Activated CD8-positive, alpha-beta memory T cell treated with anti-CD3 and anti-CD28 coated beads for 1 hour (primary cell): ENCODE data around the gene RFX5.
"Not testable (repeated sequence)": the region's sequence is repeated elsewhere in the genome, so short reads cannot be mapped to it uniquely, and the experiment has no call there.

Source experiments
- DNase-seq, 2 donors: peaks; one replicate each; pipeline ENCODE4 v3.0.0-alpha.2; 2020; ENCODE audit warnings: low read depth in 1 of 2; ENCODE audit errors: extremely low read depth in 1 of 2

RFX5 gene

DNA sequence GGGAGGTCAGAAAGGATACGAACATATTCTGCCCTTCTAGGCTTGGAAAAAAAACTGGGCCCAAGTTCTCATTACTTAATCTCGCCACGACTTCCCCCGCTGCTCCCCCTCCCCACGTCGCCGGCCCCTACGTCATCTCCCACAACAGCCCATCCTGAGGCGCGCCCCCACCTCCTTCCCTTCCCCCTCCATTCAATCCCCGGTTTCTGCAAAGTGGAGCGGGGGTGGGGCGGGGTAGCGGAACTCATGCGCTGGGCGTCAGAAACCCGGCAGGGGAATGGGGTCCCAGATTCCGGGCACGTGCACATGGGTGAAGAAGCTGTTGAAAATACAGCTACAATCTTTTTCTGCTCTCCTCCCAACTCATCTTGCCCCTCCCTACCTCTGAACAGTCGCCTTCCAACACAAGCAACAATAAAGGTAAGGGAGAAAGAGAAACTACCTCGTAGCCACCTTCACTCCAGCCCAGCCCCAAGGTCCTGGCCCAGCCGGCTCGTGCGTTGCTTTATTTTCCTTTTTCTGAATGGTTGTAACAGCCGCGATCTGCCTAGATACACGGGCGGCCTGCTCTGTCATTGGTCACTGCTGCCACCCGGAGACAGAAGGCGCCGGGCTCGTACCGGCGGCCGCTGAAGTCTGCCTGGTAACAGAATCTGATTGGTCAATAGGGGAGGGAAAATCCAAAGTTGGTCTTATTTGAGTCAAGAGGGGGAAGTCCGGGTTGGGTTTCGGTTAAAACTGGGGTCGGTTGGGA lies at the start of gene RFX5:
Gene RFX5, minus strand, starts transcription at position 484 of the 754 bp plus-strand sequence. CDS start 932 bp downstream, outside the sequence.
- DNase-seq, result peak; percentile 78 to 85

DNA sequence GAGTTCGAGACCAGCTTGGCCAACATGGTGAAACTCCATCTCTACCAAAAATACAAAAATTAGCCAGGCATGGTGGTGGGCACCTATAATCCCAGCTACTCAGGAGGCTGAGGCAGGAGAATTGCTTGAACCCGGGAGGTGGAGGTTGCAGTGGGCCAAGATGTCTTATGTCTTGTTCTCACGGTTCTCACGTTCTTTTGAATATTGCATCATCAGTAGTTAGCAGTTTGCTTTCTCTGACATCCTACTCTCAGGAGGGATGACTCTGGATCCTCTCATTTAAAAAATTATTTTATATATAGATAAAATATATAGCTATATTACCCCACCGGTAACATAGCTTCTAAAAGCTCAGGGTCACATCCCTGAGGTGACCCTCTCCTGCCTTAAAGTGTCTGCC lies 49.2 kb upstream of the RFX5 start:
- not testable (repeated sequence) for DNase-seq

DNA sequence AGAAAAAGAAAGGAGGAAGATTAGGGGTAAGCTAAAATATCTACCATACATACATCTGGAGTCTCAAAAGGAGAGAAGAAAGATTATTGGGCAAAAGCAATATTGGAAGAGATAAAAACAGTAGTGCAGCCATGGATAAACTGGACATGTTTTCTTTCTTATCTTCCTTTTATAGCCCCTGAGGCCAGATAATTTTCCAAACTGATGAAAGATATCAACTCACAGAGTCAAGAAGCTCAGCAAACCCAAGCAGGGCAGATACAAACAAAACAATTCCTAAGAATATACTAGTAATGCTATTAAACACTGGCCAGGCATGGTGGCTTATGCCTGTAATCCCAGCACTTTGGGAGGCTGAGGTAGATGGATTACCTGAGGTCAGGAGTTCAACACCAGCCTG lies 46.5 kb upstream of the RFX5 start:
- no peak for DNase-seq

DNA sequence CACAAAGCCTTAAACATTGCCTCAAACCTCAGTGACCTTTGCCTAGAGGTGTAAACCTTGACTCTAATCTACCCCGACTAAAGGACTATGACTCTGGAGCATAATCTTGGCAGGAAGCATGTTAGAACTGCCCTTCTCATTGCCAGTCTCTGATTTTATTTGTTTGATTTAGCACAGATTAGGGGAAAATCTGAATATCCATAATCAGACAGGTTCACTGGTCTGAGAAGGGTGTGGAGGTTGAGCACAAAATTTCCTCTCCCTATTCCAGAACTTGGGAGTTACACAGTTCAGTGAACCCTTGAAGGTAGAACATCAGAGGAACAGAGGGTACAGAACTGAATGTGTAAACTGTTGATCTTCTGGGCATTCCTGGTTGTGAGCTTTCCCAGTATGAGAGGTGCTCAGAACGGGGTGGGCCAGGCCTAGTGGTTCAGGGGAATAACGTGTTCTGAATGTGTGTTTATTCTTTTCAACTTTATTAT lies 44.1 kb upstream of the RFX5 start:
- no peak for DNase-seq

DNA sequence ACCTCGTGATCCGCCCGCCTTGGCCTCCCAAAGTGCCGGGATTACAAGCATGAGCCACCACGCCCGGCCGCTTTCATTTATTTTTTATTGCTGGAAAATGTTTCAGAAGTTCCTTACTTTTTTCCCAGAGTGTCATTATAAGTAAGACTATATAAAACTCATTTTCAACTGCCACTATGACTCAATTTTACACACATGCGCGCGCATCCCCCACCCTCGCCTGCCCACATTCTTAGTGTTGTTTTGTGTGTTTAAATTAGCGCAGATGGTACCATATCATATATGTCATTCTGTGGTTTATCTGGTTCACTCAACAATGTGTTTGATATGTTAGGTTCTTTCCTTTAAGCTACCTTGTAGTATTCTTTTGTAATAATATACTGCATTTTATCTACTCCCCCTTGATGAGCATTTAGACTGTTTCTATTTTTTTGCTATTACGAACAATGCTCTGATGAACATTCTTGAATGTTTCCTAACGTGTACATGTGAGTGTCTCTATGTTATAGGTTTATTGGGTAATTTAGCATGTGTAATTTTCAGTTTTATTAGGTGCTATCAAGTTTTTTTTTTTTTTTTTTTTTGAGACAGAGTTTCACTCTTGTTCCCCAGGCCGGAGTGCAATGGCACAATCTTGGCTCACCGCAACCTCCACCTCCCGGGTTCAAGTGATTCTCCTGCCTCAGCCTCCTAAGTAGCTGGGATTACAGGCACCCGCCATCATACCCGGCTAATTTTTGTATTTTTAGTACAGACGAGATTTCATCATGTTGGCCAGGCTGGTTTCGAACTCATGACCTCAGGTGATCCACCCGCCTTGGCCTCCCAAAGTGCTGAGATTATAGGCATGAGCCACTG lies 43.4 kb upstream of the RFX5 start:
- DNase-seq, result not testable (repeated sequence)

DNA sequence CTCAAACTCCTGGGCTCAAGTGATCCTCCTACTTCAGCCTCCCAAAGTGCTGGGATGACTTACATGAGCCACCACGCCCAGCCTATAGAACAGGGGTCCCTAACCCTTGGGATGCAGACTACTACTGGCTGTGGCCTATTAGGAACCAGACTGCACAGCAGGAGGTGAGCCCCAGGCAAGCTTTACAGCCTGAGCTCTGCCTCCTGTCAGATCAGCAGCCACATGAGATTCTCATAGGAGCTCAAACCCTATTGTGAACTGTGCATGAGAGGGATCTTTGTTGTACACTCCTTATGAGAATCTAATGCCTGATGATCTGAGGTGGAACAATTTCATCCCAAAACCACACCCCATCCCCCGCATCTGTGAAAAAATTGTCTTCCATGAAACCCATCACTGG lies 39.0 kb upstream of the RFX5 start:
- no peak for DNase-seq

DNA sequence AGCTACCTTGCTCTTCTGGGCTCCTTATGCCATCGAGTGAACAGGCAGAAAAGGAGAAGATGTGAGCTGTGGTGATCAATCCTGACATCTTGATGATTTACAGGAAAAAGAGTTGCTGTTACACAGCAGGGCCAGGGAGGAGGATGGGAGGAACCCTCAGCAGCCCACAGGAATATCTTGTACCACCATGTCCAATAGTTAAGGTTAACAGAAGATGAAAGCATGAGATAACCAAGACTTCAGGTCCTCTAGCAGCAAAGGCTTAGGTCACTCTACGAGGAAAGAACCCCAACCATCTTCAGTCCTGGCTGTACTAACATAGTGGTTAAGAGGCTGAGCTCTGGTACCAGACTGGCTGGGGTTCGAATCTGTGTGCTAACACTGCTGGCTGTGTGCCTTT lies 37.5 kb upstream of the RFX5 start:
- DNase-seq, result no peak

DNA sequence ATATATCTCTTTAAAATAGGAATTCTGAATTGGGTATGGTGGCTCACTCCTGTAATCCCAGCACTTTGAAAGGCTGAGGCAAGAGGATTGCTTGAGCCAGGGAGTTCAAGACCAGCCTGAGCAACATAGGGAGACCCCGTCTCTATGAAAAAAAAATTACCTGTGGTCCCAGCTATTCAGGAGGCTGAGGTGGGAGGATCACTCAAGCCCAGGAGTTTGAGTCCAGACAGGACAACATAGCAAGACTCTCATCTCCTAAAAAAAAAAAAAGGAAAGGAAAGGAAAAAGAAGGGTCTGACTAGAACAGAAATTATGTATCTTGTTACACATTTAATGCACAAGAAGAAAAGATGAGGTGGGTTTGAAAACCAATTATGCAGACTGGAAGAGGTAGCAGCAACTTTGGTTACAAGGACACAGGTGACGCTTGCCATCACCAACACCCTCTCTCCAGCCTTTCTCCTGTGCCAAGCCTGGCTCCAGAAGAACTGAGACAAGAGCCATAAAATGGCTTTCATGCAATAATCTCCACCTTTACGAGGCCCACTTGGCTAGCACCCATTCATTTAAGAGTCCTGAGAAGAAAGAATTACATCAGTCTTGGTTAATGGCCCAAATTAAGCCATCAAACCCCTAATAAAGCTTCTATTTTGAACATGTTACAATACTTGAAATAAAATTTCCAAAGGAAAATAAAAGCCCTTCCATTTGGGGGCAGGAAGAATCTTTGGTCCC lies 30.3 kb upstream of the RFX5 start:
- no peak for DNase-seq

DNA sequence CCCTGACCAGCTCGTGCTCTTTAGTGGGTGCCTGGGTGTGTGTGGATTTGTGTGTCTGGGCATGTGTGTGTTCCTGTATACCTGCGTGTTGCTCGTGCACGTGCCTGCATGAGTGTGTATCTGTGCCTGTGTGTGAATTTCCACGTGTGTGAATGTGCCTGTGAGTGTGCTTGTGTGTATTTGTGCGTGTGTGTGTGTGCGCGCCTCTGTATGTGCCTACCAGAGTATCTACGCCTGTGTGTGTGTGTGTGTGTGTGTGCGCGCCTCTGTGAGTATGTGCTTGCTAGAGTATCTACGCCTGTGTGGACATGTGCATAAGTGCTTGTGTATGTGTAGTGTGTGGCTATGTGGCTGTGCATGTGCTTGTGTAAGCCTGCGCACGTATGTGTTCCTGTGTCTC lies 26.1 kb upstream of the RFX5 start:
- no peak for DNase-seq

DNA sequence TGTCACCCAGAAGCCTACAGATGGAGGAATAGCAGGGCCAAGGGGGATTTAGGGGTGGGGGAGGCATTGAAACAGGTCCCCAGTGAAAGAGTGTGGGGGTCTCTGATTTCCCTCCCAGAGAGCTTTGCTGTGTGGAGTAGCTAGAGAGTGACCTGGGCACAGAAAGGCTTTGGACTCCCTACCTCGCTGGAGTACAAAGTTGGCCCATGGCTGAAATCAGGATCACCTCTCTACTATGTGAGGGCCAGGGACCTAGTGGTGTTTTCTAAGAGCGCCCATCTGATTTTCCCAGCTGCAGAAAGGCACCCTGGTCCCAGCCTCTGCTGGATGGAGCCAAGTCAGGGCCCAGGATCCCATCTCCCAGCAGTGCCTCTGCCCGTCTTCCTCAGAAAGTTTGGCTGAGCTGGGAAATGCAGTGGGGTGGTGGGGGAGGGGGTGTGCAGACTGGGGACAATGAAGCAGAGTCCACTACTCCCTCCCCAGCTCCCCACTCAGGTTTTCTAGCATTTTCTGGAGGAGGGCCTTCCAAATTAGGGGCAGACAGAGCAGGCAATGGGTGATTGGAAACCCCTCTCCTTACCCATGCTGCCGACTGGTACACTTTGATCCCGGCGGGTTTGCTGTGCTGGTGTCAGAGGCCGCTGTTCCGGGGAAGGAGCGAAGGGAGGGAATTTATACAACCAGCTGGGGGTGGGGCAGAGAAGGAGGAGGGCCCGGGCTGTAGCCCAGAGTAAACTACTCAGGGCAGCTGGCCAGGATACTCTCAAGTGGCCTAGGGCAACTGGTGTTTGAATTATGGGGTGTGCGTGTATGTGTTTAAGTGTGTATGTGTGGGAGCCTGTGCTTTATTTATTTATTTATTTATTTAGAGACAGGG lies 25.2 kb upstream of the RFX5 start, which contains the start of gene SELENBP1:
Gene SELENBP1, minus strand, starts transcription at position 648 of the 877 bp plus-strand sequence. Its CDS starts 64 bp downstream, at position 584.
- no peak for DNase-seq

DNA sequence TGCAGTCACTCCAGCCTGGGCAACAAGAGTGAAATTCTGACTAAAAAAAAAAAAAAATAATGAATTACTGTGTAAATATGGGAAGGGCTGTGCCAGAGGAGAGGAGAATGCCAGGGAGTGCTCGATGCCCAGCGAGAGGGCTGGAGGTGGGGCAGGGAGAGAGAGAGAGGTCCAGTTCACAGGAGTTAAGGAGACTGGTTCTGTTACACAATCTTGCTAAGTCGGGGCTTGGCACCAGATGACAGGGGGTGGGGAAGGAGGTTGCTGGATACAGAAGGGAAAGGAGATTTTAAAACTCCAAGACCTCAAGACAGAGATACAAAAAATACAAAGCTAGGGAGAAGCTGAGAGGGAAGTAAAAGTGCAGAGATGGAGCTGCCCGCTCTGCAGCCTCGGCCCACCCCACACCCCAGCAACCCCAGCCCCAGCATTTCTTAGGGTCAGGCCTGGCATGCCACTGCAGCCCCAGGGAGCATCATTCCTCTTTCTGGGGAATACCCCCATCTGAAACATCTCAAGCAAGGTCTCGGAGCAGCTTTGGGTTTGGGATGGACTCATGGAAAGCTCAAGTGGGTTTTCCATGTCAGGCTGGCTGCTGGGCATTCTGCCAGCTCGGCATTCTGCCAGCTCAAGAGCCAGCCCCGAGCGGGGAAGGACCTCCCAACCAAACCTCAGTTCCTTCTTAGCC lies 24.5 kb upstream of the RFX5 start:
- no peak for DNase-seq

DNA sequence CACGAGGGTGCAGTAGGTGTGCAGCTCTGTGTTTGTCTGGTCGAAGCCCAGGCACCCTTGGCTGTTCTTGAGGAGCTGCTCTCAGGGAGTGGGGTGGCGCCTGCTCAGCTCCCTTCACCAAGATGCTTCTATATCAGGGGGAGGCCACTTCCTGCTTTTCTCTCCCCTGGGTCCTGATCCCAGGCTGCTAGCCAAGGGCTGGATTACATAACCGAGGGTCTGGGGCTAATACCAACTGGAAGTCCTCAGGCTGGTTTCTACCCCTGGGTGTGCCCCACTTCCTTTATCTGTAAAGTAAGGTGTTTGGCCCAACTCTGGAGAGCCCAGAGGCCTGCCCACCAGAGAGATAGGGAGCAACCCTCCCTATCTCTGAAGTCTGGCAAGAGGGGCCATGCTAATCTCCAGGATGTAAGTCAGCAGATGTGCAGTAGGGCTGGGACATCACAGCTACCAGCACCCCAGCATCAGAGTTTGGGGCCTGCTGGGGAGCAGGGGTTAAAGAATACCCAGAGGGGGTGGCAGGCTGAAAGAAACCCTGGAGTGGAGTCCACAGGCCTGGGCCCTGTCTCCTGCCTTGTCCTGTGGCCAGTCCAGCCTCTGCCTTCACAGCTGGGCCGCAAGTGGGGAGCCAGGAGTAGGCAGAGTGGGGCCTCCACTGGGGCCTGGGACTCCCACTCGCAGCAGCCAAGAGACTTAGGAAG lies 23.3 kb upstream of the RFX5 start:
- no peak for DNase-seq

DNA sequence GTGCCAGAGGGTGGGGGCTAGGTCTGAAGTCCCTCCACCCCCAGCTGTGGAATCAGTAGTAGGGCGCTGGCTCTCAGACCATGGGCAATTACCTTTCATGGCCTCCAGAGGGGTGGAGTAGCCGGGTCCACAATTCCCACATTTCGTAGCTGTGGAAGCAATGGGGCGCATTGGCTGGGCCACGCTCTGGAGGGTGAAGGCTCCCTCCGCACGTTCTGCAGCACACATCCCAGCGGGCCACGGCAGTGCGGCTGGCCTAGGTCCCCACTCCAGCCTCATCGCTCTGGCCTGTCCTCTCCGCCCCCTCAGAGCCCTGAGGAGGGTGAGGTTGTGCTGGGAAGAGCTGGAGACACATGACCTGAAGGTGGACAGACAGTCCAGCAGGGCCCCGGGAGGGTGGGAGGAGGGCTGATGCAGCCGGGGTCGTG lies 22.6 kb upstream of the RFX5 start:
- no peak for DNase-seq

DNA sequence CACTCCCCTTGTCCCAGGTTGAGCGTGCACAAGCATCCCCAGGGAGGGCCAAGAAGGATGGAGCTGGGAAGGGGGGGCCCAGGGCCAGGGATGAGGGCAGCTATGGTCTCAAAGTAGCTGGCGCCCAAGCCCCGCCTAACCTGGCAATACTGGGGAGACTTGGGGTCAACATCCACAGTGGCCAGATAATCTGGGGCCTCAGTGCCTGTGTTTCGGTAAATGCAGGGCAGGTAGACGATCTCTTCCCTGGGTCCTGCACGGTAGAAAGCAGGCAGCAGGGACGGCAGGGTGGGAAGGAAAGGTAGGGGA lies 22.2 kb upstream of the RFX5 start:
- DNase-seq, result no peak

DNA sequence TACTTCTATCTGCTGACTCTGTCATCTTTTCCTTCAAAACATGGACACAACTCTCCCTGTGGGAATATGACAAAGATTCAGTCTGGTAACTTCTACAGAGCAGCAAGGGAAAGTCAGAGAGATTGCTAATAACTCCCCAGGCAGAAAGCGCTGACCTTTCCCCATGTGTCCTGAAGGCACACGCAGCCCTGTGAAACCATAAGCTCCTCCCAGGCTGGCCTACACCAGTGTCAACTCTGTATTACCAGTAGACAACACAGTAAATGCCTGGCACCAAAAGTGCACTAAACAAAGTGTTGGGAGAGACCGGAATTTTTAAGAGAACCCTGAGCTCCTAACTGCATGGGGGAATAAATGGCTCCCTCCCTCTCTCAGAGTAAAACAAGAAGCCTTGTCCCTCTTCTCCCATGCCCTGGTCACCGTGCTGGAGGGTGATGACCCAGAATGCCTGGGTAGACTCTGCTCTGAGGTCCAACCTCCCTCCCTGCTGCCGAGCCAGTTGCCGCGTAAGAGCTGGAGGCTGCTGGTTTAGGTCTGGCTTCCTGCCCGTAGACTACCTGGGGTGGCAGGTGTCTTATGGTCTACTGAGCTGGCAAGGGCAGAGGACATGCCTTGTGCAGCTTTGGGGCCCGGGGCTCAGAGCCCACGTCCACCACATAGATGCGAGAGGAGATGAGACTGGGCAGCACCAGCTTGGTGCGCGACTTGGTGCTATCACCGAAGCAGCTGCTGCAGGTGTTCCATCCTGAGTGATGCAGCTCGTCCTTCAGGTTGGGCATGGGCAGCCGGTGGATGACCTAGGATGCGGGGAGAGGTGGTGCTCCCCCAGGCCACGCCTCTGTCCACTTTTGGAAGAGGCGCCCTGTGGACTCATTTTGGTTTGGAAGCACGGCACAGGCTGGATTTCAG lies 21.6 kb upstream of the RFX5 start:
- DNase-seq, result no peak

DNA sequence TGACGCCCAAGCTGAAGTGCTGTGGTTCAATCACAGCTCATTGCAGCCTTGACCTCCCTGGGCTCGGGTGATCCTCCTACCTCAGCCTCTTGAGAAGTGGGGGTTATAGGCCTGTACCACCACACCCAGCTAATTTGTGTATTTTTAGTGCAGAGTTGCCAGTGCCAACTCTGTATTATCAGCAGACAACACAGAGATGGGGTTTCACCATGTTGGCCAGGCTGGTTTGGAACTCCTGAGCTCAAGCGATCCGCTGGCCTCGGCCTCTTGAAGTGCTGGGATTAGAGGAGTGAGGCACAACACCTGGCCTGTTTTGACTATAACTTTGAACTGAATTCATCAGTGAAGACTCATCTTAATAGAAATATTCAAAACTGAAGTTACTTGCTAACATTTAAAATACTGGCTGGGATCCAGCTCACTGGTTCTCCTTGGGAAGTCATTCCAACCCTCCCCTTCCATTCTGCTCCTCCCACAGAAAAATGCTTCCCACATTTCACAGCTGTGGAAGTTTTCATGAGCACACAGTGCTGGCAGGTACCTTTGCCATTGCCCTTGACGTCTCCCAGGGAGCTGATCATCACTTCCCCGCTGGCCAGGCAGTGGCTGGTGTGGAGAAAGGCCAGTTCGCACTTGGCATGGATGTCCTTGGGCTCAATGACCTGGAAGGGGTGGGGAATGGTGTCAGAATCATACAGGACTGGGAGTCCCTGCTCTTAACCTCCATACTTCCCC lies 20.8 kb upstream of the RFX5 start:
- no peak for DNase-seq

DNA sequence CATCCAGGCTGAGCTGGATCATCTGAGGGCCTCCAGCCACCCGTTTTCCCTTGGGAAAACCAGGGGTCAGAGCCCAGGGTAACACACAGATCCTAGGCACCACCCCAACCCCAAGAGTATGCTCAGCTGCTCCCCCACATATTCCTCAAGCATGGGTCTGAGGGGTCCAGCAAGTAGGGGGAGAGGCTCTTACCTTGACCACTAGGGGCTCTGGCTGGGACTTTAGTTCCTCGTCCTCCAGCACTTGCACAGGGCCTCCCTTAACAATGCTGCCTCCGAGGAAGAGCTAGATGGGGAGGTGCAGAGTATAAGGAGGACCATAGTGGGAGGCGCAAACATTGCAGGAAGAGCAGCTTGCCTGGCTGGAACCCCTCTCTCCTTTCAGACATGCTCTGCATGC lies 17.9 kb upstream of the RFX5 start:
- DNase-seq, result no peak
